Cardiac septum (tissue), 1 donor: ENCODE measurements around the gene NFIA. TPM values are rescaled to one million over a fixed set of nuclear protein-coding genes. Genes with fewer than 3 reads are reported as not detected.
"Not testable (repeated sequence)": the region's sequence is repeated elsewhere in the genome, so short reads cannot be mapped to it uniquely, and the experiment has no call there.

Source experiments
- DNase-seq: peaks from one replicate; pipeline ENCODE4 v3.0.0-alpha.2; 2020; ENCODE audit warnings: low spot score
- intact Hi-C: fragments of 100-400 bp; cut with DNase I; formaldehyde crosslinking; loops from one replicate; pipeline ENCODE4 v1.14.0; 2022
- total RNA-seq: library from RNA; stranded (reverse); fragmentation: NEBNext Ultra II Directional; extraction: Animal tissue kit (Norgen Biotek cat#: 25700); gene quantifications from one replicate; pipeline ENCODE4 v1.2.1, GENCODE V29; 2021
- donor health status: DM: no; HTN: no; CAD: no.

NFIA gene
- total RNA-seq, 1 donor from 2014 or later, result 78.6 TPM

GRCh38 chr1:61116421-61116820 lies 34.1 kb downstream of the NFIA start:
- no peak for DNase-seq
- intact Hi-C loops, result no loop called here

GRCh38 chr1:61117283-61117682 lies 34.9 kb downstream of the NFIA start:
- intact Hi-C loops, result no loop called here
- DNase-seq, result no peak

GRCh38 chr1:61119085-61119484 lies 36.7 kb downstream of the NFIA start:
- intact Hi-C loops, result no loop called here
- DNase-seq, result no peak

- intact Hi-C loops, result loop anchor here (2.0 to 5.0 kb wide), 2 partner anchors 32 to 68 kb away; no protein-coding TSS in a partner anchor
- no peak for DNase-seq
These were observed 38.0 kb downstream of the NFIA start for GRCh38 chr1:61120246-61120840.

- DNase-seq, result no peak
- intact Hi-C loops, result loop anchor here (2.0 to 5.0 kb wide), 2 partner anchors 32 to 69 kb away; no protein-coding TSS in a partner anchor
These were observed 38.6 kb downstream of the NFIA start for GRCh38 chr1:61120998-61121397.

DNA sequence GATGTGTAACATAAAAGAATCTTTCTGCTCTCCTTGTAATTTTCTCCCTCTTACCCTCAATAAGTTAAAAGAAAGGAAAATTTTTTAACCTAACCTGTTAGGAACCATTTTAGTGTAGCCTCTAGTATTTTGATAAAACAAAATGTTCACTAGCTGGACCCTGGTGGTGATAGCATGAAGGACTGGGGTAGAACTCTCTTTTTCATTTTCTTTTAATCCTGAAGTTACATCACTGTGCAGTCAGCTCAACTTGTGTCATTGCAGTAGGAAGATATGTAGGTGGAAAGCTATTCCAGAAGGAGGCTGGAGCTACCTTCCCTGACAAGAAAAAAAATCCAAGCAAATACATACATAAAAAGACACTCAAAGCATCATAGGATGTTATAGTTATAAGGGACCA lies 39.3 kb downstream of the NFIA start:
- no peak for DNase-seq
- intact Hi-C loops, result loop anchor here (2.0 to 5.0 kb wide), 2 partner anchors 33 to 69 kb away; no protein-coding TSS in a partner anchor

GRCh38 chr1:61122389-61122788 lies 40.0 kb downstream of the NFIA start:
- no peak for DNase-seq
- intact Hi-C loops, result loop anchor here (5.0 kb wide), 1 partner anchor 70 kb away; no protein-coding TSS in a partner anchor

DNA sequence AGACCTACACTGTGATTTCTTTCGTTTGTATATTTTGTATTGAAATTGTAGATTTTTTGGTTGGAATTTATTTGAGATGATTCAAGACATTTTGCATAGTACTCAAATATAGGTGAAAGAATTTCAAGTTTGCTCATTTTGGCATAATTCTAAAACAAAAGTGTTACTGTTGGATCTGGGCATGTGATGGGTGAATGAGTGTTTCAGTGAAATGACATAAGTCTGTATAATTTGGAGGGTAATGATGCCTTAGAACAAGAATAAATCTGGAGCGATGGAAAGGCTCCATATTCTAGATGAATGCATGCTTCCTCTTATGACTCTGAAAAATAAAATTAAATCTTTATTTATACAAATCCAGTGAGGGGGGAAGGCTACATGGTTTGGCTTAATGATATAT lies 41.0 kb downstream of the NFIA start:
- intact Hi-C loops, result loop anchor here (5.0 kb wide), 1 partner anchor 71 kb away; no protein-coding TSS in a partner anchor
- DNase-seq, result no peak

- DNase-seq, result no peak
- intact Hi-C loops, result loop anchor here (5.0 kb wide), 1 partner anchor 72 kb away; no protein-coding TSS in a partner anchor
These were observed 41.7 kb downstream of the NFIA start for GRCh38 chr1:61124078-61124477.

GRCh38 chr1:61124696-61125095 lies 42.3 kb downstream of the NFIA start:
- DNase-seq, result no peak
- intact Hi-C loops, result loop anchor here (5.0 kb wide), 2 partner anchors 58 to 72 kb away; no protein-coding TSS in a partner anchor

GRCh38 chr1:61125263-61125662 lies 42.9 kb downstream of the NFIA start:
- intact Hi-C loops, result loop anchor here (5.0 kb wide), 1 partner anchor 57 kb away; no protein-coding TSS in a partner anchor

GRCh38 chr1:61125895-61126294 lies 43.5 kb downstream of the NFIA start:
- intact Hi-C loops, result loop anchor here (5.0 kb wide), 1 partner anchor 56 kb away; no protein-coding TSS in a partner anchor
- no peak for DNase-seq

More at GRCh38 chr1:61125263-61125662, 42.9 kb downstream of the NFIA start:
- no peak for DNase-seq

GRCh38 chr1:61126843-61127242 lies 44.5 kb downstream of the NFIA start:
- DNase-seq, result not testable (repeated sequence)
- intact Hi-C loops, result loop anchor here (5.0 kb wide), 1 partner anchor 55 kb away; no protein-coding TSS in a partner anchor

DNA sequence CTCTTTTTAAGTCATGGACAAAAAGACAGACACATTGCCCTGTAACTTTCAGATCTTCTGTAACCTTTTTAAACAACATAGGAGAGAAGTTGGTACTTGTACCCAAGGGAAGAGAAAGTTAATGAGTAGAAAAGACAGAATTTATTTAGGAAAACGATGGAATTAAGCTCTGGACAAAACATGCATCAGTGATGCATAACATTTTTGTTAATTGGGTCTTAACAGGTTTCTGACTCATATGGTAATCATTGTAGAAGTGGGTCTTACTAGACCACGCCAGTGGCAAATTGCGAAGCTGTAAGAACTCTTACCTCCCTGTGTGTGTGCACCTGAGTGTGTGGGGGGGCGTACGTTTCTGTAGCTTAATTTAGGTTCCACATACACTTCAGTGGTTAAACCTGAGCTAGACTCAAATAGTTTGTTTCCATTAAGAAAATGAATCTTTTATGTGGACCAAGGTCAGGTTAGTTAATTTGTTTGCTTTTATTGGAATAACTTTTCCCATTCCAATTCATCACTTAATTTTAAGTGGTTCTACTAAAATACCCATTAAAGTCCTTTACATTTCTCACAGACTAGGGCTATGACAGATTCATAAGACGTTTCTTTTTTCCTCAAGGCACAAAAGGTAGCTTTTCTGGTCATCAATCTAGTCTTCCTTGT lies 48.1 kb downstream of the NFIA start:
- no peak for DNase-seq
- intact Hi-C loops, result loop anchor here (5.0 kb wide), 1 partner anchor 122 kb away; no protein-coding TSS in a partner anchor

DNA sequence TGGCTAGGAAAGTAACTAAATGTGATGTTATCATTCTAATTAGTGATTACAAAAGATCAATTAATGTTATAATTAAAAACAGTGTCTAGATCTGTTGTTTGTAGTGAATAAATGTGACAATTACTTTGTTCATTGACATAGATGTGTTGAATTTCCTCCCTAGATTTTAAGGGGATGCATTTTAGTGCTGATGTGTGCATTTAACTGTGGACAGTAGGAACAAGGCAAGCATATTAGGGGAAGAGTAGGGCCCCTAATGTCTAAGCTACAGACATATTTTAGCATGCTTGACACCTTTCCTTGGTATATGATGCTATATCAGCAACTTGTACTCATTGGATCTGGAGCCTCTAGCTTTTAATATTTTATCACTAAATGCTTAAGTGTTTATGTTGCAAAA lies 48.9 kb downstream of the NFIA start:
- no peak for DNase-seq
- intact Hi-C loops, result loop anchor here (5.0 kb wide), 1 partner anchor 121 kb away; no protein-coding TSS in a partner anchor

DNA sequence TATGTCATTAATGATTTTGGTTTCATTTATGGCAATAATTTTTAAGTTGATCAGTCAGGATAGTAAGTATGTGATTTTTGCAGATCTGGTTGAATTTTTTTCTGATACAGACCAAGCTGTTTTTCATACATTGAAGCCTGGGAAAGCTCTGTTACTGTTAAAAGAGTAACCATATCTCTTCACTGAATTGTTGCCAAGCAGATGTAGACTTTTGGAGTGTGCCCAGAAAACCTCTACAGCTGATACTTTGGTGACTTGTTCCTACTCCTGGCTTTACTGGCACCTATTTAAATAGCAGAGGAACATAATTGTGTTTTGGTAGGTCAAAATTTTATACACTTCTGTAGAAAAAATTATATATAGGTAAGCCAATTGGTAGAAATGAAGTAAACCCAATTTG lies 49.4 kb downstream of the NFIA start:
- no peak for DNase-seq
- intact Hi-C loops, result loop anchor here (5.0 kb wide), 1 partner anchor 121 kb away; no protein-coding TSS in a partner anchor

DNA sequence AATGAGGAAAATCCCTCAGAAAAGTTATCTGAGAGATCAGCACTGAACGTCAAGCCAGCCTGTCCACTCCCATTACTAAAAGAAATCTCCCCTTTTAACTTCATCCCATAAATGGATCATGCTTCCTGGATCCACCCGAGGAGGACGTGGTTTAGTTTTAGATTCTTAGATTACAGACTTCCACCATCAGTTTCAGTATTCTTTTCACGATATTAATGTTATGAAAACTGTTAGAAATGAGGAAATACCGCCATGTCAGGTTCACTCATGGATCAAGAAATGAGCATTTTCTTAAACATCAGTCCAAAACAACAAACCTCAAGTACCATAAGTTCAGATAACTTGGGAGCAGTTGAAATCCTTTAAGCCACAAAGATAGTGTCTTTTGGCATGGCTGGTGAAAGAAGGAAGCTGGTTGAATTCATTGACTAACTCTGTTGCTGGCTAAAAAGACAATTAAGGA lies 49.8 kb downstream of the NFIA start:
- intact Hi-C loops, result loop anchor here (5.0 kb wide), 1 partner anchor 120 kb away; no protein-coding TSS in a partner anchor
- no peak for DNase-seq

GRCh38 chr1:61132645-61133334 lies 50.4 kb downstream of the NFIA start:
- DNase-seq, result no peak
- intact Hi-C loops, result loop anchor here (5.0 kb wide), 1 partner anchor 120 kb away; no protein-coding TSS in a partner anchor

DNA sequence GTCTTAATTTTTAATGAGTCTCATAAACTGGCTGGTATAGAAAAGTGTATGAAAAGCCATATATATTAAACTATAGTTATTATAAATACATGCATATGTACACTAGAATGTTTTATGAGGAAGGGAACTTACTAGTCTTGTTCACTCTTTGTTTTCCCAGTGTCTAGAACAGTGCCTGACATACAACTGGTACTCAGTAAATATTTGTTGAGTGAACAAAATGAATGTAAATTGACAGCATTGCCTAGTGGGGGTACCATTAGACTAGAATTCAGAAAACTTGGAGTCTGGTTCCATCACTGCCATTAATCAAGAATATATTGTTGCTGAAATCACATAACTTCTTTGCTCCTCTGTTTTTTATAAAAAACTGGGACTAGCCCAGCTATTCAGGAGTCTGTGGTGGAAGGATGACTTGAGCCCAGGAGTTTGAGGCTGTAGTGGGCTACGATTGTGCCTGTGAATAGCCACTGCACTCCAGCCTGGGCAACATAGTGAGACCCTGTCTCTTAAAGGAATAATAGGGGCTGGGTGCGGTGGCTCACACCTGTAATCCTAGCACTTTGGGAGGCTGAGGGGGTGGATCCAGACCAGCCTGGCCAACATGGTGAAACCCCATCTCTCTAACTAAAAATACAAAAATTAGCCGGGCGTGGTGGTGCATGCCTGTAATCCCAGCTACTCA lies 51.1 kb downstream of the NFIA start:
- DNase-seq, result no peak
- intact Hi-C loops, result loop anchor here (5.0 kb wide), 1 partner anchor 119 kb away; no protein-coding TSS in a partner anchor
